SJSA1 (cell line): ENCODE measurements around the gene WDPCP. TPM values are rescaled to one million over a fixed set of nuclear protein-coding genes. Genes with fewer than 3 reads are reported as not detected.
"Not testable (repeated sequence)": the region's sequence is repeated elsewhere in the genome, so short reads cannot be mapped to it uniquely, and the experiment has no call there.

Experiments
- DNase-seq, 2 experiments: peaks; one replicate each; pipeline ENCODE4 v3.0.0-alpha.2; 2015 to 2020; ENCODE audit warnings: low spot score in 2 of 2, low read depth in 1 of 2
- H3K27ac ChIP-seq: fragments of 250-450 bp; sonication (Bioruptor Pico); 2 replicates; pipeline ENCODE4 v1.5.1; 2020; ENCODE audit warnings: mild to moderate bottlenecking, moderate library complexity
- H3K27me3 ChIP-seq: fragments of 250-450 bp; sonication (Bioruptor Pico); replicated peaks from 2 replicates; pipeline ENCODE4 v1.5.1; 2020; ENCODE audit warnings: mild to moderate bottlenecking, moderate library complexity
- H3K36me3 ChIP-seq: fragments of 250-450 bp; sonication (Bioruptor Pico); 2 replicates; pipeline ENCODE4 v1.5.1; 2020; ENCODE audit warnings: mild to moderate bottlenecking
- H3K4me1 ChIP-seq: fragments of 250-450 bp; sonication (Bioruptor Pico); replicated peaks from 2 replicates; pipeline ENCODE4 v1.6.1; 2021; ENCODE audit warnings: mild to moderate bottlenecking
- H3K4me3 ChIP-seq: fragments of 250-450 bp; sonication (Bioruptor Pico); 2 replicates; pipeline ENCODE4 v1.5.1; 2020; ENCODE audit warnings: mild to moderate bottlenecking
- H3K9me3 ChIP-seq: fragments of 250-450 bp; sonication (Bioruptor Pico); replicated peaks from 2 replicates; pipeline ENCODE4 v1.5.1; 2020; ENCODE audit warnings: mild to moderate bottlenecking
- total RNA-seq: library from RNA; depleted of rRNA; stranded (reverse); fragments of >200 nt; shearing (Covaris generic); gene quantifications from 2 replicates; pipeline ENCODE4 v1.2.3, GENCODE V29; 2014

WDPCP gene
- total RNA-seq, 1 experiment from 2014 or later, result 10.7 TPM

DNA sequence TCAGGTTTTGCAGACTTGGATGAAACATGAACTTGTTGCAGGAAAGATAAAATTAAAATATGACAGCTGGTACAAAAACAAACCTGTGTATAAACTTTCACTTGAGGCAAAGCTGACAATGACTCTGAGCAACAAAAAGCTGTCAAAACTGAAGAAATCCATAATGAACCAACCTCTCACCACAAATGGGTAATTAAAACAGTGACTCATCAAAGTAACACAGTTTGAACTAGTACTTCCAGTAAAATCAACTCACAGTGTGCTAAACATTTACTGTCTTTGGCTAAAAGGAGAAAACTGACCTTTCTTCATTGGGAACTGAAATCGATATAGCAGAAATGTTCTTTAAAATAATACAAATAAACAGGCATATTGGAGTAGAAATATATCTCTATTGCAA is 209.7 kb downstream of the WDPCP start:
- no peak overlapping the region for H3K27ac ChIP-seq
- H3K27me3 ChIP-seq, result no peaks in the 10 kb centered on the region
- no peaks in the 10 kb centered on the region for H3K4me1 ChIP-seq
- DNase-seq, result no peak
- H3K36me3 ChIP-seq, result no peaks in the 10 kb centered on the region
- no peak overlapping the region for H3K4me3 ChIP-seq
- H3K9me3 ChIP-seq, result no peaks in the 10 kb centered on the region

DNA sequence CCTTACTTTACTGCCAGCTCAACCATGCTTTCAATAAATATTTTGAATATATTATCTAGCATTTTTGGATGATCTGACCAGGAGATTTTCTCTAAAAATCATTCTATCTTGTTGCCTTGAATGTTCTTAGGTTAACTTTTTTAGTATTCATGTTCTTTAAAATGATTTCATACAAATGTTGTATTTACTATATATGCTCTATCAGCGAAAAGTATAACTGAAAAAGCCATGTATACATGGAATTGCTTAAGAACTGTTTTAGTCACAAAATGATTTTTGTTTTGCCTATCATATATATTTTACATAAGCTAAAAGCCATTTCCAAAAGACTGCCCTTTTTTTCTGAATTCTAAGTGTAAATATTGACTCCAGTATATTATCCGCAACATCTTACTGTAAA is 213.9 kb downstream of the WDPCP start:
- H3K27me3 ChIP-seq, result no peaks in the 10 kb centered on the region
- H3K4me1 ChIP-seq, result no peaks in the 10 kb centered on the region
- H3K36me3 ChIP-seq, result no peaks in the 10 kb centered on the region
- no peak overlapping the region for H3K27ac ChIP-seq
- no peaks in the 10 kb centered on the region for H3K9me3 ChIP-seq
- DNase-seq, result no peak
- no peak overlapping the region for H3K4me3 ChIP-seq

GRCh38 chr2:63372549-63372948 is 215.7 kb downstream of the WDPCP start:
- no peaks in the 10 kb centered on the region for H3K4me1 ChIP-seq

GRCh38 chr2:63369146-63369545 is 219.1 kb downstream of the WDPCP start:
- Histone ChIP-seq H3K4me1 (no peaks in the 10 kb centered on the region), H3K9me3 (no peaks in the 10 kb centered on the region), H3K27ac (no peak overlapping the region), H3K27me3 (no peaks in the 10 kb centered on the region), H3K4me3 (no peak overlapping the region), H3K36me3 (no peaks in the 10 kb centered on the region)
- DNase-seq, result no peak

More at GRCh38 chr2:63372549-63372948, 215.7 kb downstream of the WDPCP start:
- Histone ChIP-seq H3K4me3 (no peak overlapping the region), H3K27ac (no peak overlapping the region), H3K9me3 (no peaks in the 10 kb centered on the region), H3K36me3 (no peaks in the 10 kb centered on the region), H3K27me3 (no peaks in the 10 kb centered on the region)
- DNase-seq, result no peak

GRCh38 chr2:63364866-63365265 is 223.4 kb downstream of the WDPCP start:
- H3K27me3 ChIP-seq, result no peaks in the 10 kb centered on the region
- no peak for DNase-seq
- H3K9me3 ChIP-seq, result no peaks in the 10 kb centered on the region
- no peak overlapping the region for H3K27ac ChIP-seq
- H3K36me3 ChIP-seq, result no peaks in the 10 kb centered on the region
- no peaks in the 10 kb centered on the region for H3K4me1 ChIP-seq
- H3K4me3 ChIP-seq, result no peak overlapping the region

GRCh38 chr2:63357722-63358121 is 230.6 kb downstream of the WDPCP start:
- H3K4me3 ChIP-seq, DNase-seq, H3K27ac ChIP-seq, H3K9me3 ChIP-seq, H3K36me3 ChIP-seq, H3K27me3 ChIP-seq, H3K4me1 ChIP-seq: not testable (repeated sequence)

DNA sequence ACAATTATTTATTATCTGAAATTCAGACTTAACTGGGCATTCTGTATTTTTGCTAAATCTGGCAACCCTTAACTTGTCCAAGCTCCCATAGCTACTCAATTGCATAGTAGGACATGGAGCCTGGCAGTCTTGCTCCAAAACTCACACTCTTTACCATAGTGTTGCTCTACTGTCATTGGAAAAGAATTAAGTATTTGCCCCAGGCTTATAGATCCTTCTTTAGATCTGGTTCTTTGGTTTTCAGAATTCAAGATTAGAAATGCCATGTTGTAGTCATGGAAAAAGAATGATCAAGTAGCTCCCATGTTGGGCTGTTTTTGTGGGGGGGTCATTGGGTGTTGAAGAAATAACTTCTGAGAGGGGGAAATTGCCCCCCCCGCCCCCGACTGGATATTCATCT is 240.9 kb downstream of the WDPCP start:
- Histone ChIP-seq H3K27me3 (no peaks in the 10 kb centered on the region), H3K4me3 (no peak overlapping the region), H3K9me3 (no peaks in the 10 kb centered on the region; the same call in 1 of the 2 replicates), H3K36me3 (no peaks in the 10 kb centered on the region), H3K27ac (no peak overlapping the region), H3K4me1 (no peaks in the 10 kb centered on the region)
- no peak for DNase-seq

DNA sequence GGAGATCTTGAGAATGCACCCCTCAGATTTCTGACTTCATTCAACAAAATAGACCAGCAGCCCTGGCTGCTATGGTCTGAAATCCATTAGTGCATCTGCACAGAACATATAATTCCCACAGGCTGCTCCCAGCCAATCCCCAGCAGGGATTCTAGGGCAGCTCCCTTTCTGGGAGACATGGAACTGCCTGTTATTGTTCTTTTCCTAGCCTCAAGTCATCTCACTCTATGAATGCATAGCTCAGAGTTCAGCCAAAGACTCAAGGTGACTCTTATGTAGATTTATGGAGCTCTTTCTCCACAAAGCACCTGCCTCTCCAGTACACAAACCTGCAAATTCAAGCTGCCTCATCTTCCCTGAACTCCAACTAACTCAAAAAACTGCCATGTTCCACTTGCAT is 241.9 kb downstream of the WDPCP start:
- H3K4me3 ChIP-seq, result no peak overlapping the region
- no peak for DNase-seq
- H3K9me3 ChIP-seq, result no peaks in the 10 kb centered on the region; the same call in 1 of the 2 replicates
- no peaks in the 10 kb centered on the region for H3K4me1 ChIP-seq
- no peak overlapping the region for H3K27ac ChIP-seq
- no peaks in the 10 kb centered on the region for H3K36me3 ChIP-seq
- no peaks in the 10 kb centered on the region for H3K27me3 ChIP-seq

GRCh38 chr2:63345285-63345633 is 243.0 kb downstream of the WDPCP start:
- Histone ChIP-seq H3K27me3 (no peaks in the 10 kb centered on the region), H3K36me3 (no peaks in the 10 kb centered on the region), H3K4me1 (no peaks in the 10 kb centered on the region), H3K27ac (no peak overlapping the region), H3K9me3 (no peaks in the 10 kb centered on the region; the same call in 1 of the 2 replicates), H3K4me3 (no peak overlapping the region)
- no peak for DNase-seq

GRCh38 chr2:63344575-63345284 is 243.5 kb downstream of the WDPCP start:
- Histone ChIP-seq H3K36me3 (no peaks in the 10 kb centered on the region), H3K4me1 (no peaks in the 10 kb centered on the region), H3K27ac (no peak overlapping the region), H3K4me3 (no peak overlapping the region), H3K27me3 (no peaks in the 10 kb centered on the region), H3K9me3 (no peaks in the 10 kb centered on the region; the same call in 1 of the 2 replicates)
- no peak for DNase-seq

- Histone ChIP-seq H3K36me3 (no peaks in the 10 kb centered on the region), H3K4me3 (no peak overlapping the region), H3K4me1 (no peaks in the 10 kb centered on the region), H3K9me3 (no peaks in the 10 kb centered on the region; the same call in 1 of the 2 replicates), H3K27me3 (no peaks in the 10 kb centered on the region), H3K27ac (no peak overlapping the region)
- DNase-seq, result no peak
Observed at GRCh38 chr2:63343397-63344109, 244.7 kb downstream of the WDPCP start.

- H3K4me3 ChIP-seq, result no peak overlapping the region
- H3K9me3 ChIP-seq, result no peaks in the 10 kb centered on the region; the same call in 1 of the 2 replicates
- no peaks in the 10 kb centered on the region for H3K4me1 ChIP-seq
- no peak for DNase-seq
- H3K36me3 ChIP-seq, result no peaks in the 10 kb centered on the region
- H3K27me3 ChIP-seq, result no peaks in the 10 kb centered on the region
- H3K27ac ChIP-seq, result no peak overlapping the region
Observed at GRCh38 chr2:63340443-63340842, 247.8 kb downstream of the WDPCP start.

GRCh38 chr2:63334910-63335309 is 253.4 kb downstream of the WDPCP start:
- H3K4me1 ChIP-seq, result no peaks in the 10 kb centered on the region

DNA sequence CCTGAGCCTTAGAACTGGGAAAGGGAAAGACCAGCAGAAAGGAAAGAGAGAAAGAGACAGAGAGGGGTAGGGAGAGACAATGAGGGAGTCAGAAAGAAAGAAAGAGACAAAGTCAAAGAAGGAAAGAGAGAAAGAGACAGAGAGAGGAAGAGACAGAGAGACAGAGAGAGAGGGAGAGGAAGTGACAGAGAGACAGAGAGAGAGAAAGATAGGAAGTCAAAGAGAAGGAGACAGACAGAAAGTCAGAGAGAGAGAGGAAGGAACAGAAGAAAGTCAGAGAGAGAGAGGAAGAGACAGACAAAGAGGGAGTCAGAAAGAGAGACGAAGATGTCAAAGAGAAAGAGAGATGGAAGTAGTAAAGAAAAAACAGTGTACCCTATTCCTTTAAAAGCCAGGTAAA is 261.8 kb downstream of the WDPCP start:
- no peaks in the 10 kb centered on the region for H3K36me3 ChIP-seq
- H3K9me3 ChIP-seq, result no peaks in the 10 kb centered on the region
- H3K4me3 ChIP-seq, result no peak overlapping the region
- no peaks in the 10 kb centered on the region for H3K4me1 ChIP-seq
- no peak for DNase-seq
- no peaks in the 10 kb centered on the region for H3K27me3 ChIP-seq
- H3K27ac ChIP-seq, result no peak overlapping the region

More at GRCh38 chr2:63334910-63335309, 253.4 kb downstream of the WDPCP start:
- no peak overlapping the region for H3K4me3 ChIP-seq
- H3K27ac ChIP-seq, result no peak overlapping the region
- no peaks in the 10 kb centered on the region for H3K9me3 ChIP-seq
- no peaks in the 10 kb centered on the region for H3K36me3 ChIP-seq
- no peaks in the 10 kb centered on the region for H3K27me3 ChIP-seq
- DNase-seq, result no peak
